DND-41 (cell line): ENCODE data around the gene PLCL1.

Experiments
- ATAC-seq: fragments of 200-7000 bp; cut with Tn5 transposase; 3 replicates; pipeline ENCODE4 v1.9.1; 2021; ENCODE audit warnings: low read depth; ENCODE audit not compliant: insufficient read depth
- DNase-seq: peaks from one replicate; pipeline ENCODE4 v3.0.0-alpha.2; 2020
- H2AFZ ChIP-seq: 2 replicates; pipeline ENCODE4 v1.6.0; 2012; ENCODE audit warnings: low read depth, low read length
- H3K27ac ChIP-seq: 2 replicates; pipeline ENCODE4 v1.5.1; 2012; ENCODE audit warnings: low read length, inconsistent platforms
- H3K27me3 ChIP-seq: fragments of 200-600 bp; sonication (generic); 2 replicates; pipeline ENCODE4 v1.6.0; 2012; ENCODE audit warnings: low read length, mild to moderate bottlenecking, inconsistent platforms; ENCODE audit not compliant: insufficient read depth, poor library complexity
- H3K36me3 ChIP-seq: 2 replicates; pipeline ENCODE4 v1.5.1; 2012; ENCODE audit warnings: low read length, inconsistent platforms; ENCODE audit not compliant: insufficient read depth
- H3K4me1 ChIP-seq: 2 replicates; pipeline ENCODE4 v1.5.1; 2012; ENCODE audit warnings: mild to moderate bottlenecking, low read length; ENCODE audit not compliant: insufficient read depth
- H3K4me2 ChIP-seq: 2 replicates; pipeline ENCODE4 v1.6.0; 2012; ENCODE audit warnings: mild to moderate bottlenecking, moderate library complexity, low read length, inconsistent platforms; ENCODE audit not compliant: insufficient read depth
- H3K4me3 ChIP-seq, 2 experiments: fragments of 200-600 bp in 1 of 2; shearing (Covaris generic) in 1 of 2; 2 replicates each; pipeline ENCODE4 v1.5.1; 2012 to 2016; ENCODE audit warnings: inconsistent platforms in 2 of 2, low read length in 2 of 2, mild to moderate bottlenecking in 2 of 2, low read depth in 1 of 2, moderate library complexity in 1 of 2
- H3K79me2 ChIP-seq: 2 replicates; pipeline ENCODE4 v1.6.0; 2012; ENCODE audit warnings: low read length, inconsistent platforms; ENCODE audit not compliant: insufficient read depth
- H3K9ac ChIP-seq: 2 replicates; pipeline ENCODE4 v1.6.0; 2012; ENCODE audit warnings: low read depth, mild to moderate bottlenecking, inconsistent platforms, low read length, moderate library complexity
- H3K9me3 ChIP-seq: 2 replicates; pipeline ENCODE4 v1.5.1; 2012; ENCODE audit warnings: low read length, moderate library complexity, mild to moderate bottlenecking, inconsistent platforms; ENCODE audit not compliant: insufficient read depth, severe bottlenecking
- H4K20me1 ChIP-seq: 2 replicates; pipeline ENCODE4 v1.6.0; 2012; ENCODE audit warnings: low read length; ENCODE audit not compliant: insufficient read depth
- EZH2 ChIP-seq: IDR thresholded peaks from 3 replicates; pipeline ENCODE4 v1.6.1; 2012; ENCODE audit warnings: borderline replicate concordance, low read depth, mild to moderate bottlenecking, moderate library complexity, low read length, inconsistent platforms; ENCODE audit not compliant: severe bottlenecking
- TF ChIP-seq, protein P1 (sequence below): IDR thresholded peaks from 2 replicates; pipeline ENCODE4 v1.5.1; 2012; ENCODE audit warnings: borderline replicate concordance, low read length, moderate library complexity, mild to moderate bottlenecking; ENCODE audit not compliant: poor library complexity, severe bottlenecking; ENCODE audit errors: extremely low read depth

The PLCL1 gene

DNA sequence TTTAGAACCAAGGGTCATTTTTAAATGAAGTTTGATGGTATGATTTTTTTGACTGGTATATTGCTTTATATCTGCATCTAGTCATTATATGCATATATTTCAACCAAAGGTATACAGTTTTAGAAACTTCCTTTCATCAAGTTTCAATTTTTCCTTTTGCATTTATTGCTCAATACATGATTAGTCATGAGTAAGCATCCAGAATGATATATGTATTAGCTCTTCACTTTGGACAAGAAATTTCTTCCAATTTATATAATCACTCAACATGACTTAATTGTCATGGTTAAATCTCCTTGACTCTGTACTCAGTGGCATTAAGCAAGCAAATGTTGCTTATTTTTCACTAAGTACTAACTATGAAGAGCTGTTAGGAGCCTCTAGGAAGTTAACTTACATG, 123.6 kb downstream of the PLCL1 start:
- no peaks in the 10 kb centered on the region for H3K4me1 ChIP-seq
- H3K27me3 ChIP-seq, result no peaks in the 10 kb centered on the region
- no peaks in the 10 kb centered on the region for H3K36me3 ChIP-seq
- ATAC-seq (no peak), DNase-seq (no peak)
- no peak overlapping the region for H3K27ac ChIP-seq
- H4K20me1 ChIP-seq, result no peaks in the 10 kb centered on the region
- no peaks in the 10 kb centered on the region for H3K9me3 ChIP-seq
- H2AFZ ChIP-seq, result no peak overlapping the region
- no peak for TF ChIP-seq EZH2
- TF ChIP-seq, protein P1, sequence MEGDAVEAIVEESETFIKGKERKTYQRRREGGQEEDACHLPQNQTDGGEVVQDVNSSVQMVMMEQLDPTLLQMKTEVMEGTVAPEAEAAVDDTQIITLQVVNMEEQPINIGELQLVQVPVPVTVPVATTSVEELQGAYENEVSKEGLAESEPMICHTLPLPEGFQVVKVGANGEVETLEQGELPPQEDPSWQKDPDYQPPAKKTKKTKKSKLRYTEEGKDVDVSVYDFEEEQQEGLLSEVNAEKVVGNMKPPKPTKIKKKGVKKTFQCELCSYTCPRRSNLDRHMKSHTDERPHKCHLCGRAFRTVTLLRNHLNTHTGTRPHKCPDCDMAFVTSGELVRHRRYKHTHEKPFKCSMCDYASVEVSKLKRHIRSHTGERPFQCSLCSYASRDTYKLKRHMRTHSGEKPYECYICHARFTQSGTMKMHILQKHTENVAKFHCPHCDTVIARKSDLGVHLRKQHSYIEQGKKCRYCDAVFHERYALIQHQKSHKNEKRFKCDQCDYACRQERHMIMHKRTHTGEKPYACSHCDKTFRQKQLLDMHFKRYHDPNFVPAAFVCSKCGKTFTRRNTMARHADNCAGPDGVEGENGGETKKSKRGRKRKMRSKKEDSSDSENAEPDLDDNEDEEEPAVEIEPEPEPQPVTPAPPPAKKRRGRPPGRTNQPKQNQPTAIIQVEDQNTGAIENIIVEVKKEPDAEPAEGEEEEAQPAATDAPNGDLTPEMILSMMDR, result no peak
- H3K9ac ChIP-seq, result no peak overlapping the region
- H3K4me3 ChIP-seq, result no peak overlapping the region
- no peak overlapping the region for H3K4me2 ChIP-seq
- no peaks in the 10 kb centered on the region for H3K79me2 ChIP-seq

DNA sequence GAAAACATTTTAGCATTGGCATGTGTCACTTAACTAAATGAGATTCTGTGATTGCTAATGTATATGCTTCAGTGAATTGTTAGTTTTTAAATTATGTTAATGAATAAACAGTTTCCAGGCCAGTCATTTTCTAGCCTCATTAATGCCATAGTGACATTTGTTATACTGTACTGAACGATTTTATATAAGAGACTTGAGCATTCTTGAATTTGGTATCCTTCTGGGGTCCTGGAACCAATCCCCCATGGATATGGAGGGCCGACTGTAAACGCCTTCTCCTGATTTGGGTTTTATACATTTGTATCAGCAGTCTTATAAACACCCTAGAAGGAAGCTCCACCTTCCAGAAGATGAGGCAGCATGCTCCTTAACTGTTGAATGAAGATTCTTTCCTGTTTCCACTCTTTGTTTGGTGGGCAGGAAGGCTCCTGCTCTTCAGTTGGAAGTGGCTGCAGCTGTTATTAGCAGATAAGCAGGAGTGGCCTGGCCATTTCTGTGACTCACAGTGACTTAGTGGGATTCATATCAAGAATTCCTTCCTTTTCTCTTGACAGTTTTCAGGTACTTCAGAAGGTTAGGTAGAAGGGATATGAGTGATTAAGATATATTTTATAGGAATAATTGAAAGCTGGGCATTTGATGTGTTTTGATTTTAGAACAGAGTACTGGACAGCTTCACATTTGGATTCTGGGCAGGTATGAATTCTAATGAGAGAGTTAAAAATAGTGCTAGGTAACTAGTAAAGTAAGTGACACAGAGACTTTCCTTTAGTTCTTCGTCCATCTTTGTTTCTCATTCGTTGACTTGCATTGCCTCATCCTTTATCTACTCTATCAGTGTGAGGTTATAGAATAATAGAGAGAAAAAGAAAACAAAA, 124.9 kb downstream of the PLCL1 start:
- no peak for ATAC-seq
- H3K27ac ChIP-seq, result no peak overlapping the region

GRCh38 chr2:197929886-197930227, 125.5 kb downstream of the PLCL1 start:
- TF ChIP-seq EZH2, result no peak
- TF ChIP-seq, protein P1, result no peak
- H3K9me3 ChIP-seq, result no peaks in the 10 kb centered on the region
- no peak overlapping the region for H3K4me2 ChIP-seq
- no peak overlapping the region for H3K9ac ChIP-seq
- no peaks in the 10 kb centered on the region for H4K20me1 ChIP-seq
- DNase-seq (no peak), ATAC-seq (no peak)
- H3K79me2 ChIP-seq, result no peaks in the 10 kb centered on the region
- H3K4me3 ChIP-seq, result no peak overlapping the region
- no peak overlapping the region for H2AFZ ChIP-seq
- no peaks in the 10 kb centered on the region for H3K27me3 ChIP-seq
- H3K27ac ChIP-seq, result no peak overlapping the region
- H3K4me1 ChIP-seq, result no peaks in the 10 kb centered on the region
- H3K36me3 ChIP-seq, result no peaks in the 10 kb centered on the region

More for the DNA sequence above, 124.9 kb downstream of the PLCL1 start:
- Histone ChIP-seq H3K4me3 (no peak overlapping the region), H3K36me3 (no peaks in the 10 kb centered on the region), H3K4me2 (no peak overlapping the region), H3K79me2 (no peaks in the 10 kb centered on the region), H2AFZ (no peak overlapping the region), H3K27me3 (no peaks in the 10 kb centered on the region), H3K9me3 (no peaks in the 10 kb centered on the region), H4K20me1 (no peaks in the 10 kb centered on the region), H3K4me1 (no peaks in the 10 kb centered on the region), H3K9ac (no peak overlapping the region)
- TF ChIP-seq, protein P1, result no peak
- TF ChIP-seq EZH2, result no peak
- no peak for DNase-seq
